ENCODE data around the gene WFIKKN1. TPM values are rescaled to one million over a fixed set of nuclear protein-coding genes. Genes with fewer than 3 reads are reported as not detected.

Gene WFIKKN1
- total RNA-seq, 1 experiment from 2014 or later = 0.47 TPM

DNA sequence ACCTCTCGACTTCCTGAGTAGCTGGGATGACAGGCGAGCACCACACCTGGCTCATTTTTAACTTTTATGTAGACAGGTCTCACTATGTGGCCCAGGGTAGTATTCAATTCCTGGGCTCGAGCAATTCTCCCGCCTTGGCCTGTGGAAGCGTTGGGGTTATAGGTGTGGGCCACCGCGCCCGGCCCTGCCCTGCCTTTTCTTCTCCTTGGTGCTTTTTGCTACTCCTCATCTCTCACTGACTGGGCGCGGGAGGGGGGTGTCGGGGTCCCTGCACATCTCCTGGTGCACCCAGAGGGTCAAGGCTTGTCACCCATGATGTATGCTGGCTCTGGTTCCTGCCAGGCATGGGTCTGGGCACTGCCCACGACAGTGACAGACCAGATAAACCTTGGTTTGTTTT, 13.8 kb downstream of the WFIKKN1 start:
- peaks cover 14 to 51% of the 10 kb centered on the region in 2 experiments for H3K4me1 ChIP-seq (ENCODE audit: control insufficient read depth in 1 of 2, insufficient read depth in 2 of 2, low read length in 2 of 2)
- DNase-seq (ENCODE audit: low read depth, low spot score) = no peak
- H3K27ac ChIP-seq (ENCODE audit: low read depth, low read length) = peak overlapping the region; percentile 96

DNA sequence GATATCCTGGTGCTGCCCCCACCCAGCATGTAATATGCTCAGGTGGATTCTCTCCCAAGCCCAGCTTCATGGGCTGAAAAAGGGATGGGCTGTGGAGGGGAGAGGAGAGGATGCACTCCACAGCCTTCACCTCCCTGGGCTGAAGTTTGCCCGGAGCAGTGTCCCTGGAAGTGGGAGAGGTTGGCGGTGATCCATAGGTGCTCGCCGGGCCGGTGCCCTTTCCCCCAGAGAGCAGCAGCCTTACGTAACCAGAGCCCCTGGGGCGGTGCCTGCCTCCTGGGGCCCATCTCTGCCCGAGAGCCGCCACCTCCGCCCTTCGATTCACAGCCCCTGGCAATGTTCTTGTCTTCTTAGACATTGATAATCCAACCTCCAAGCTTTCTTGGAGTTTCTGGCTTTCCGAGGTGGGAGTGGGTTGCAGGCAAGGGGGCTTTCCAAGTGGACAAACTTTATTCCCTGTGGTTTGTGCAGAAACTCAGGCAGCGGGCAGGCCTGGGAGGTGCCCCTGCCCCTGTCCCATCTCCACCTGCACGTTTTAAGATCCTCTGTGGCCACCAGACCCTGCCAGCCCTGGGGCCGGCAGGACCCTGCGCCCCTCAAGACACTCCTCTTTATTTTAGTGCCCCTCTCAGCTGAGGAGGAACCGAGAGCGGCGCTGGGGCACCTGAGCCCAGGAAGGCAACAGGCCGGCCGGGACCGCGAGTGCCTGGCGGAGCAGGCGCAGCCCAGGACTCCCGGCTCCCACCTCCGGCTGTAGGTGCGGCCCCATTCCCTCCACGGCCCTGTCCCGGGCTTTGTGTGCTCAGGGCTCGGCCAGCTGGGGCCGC, 15.3 kb downstream of the WFIKKN1 start:
- peaks cover 38% of the 10 kb centered on the region for H3K79me2 ChIP-seq (ENCODE audit: insufficient read depth, low read length)
- peak overlapping the region; percentile 54 for H3K4me2 ChIP-seq (ENCODE audit: low read length)
- ChIA-PET CTCF (no interaction called here), POLR2A (no interaction called here), RAD21 (ENCODE audit: low non-redundant PET in 1 of 2, low total read pairs in 2 of 2, uncharacterized antibody in 2 of 2, unreplicated experiment in 2 of 2) (no interaction called here)
- no peak for ATAC-seq
- H3K27me3 ChIP-seq (ENCODE audit: insufficient read depth, low read length) = no peaks in the 10 kb centered on the region
- no peaks in the 10 kb centered on the region for H3K36me3 ChIP-seq (ENCODE audit: control insufficient read depth in 1 of 2, insufficient read depth in 2 of 2, low read length in 2 of 2)
- H3K27ac ChIP-seq (ENCODE audit: low read depth, low read length) = peak overlapping the region; percentile 96
- H3K9ac ChIP-seq (ENCODE audit: low read length) = peak overlapping the region; percentile 43
- no TSS peak for BruUV-seq (replicated peaks)
- peaks cover 19 to 60% of the 10 kb centered on the region in 2 experiments for H3K4me1 ChIP-seq (ENCODE audit: control insufficient read depth in 1 of 2, insufficient read depth in 2 of 2, low read length in 2 of 2)
- DNase-seq (ENCODE audit: low read depth, low spot score) = no peak
- no peak overlapping the region for H3K4me3 ChIP-seq (replicated peaks in 1 of 2; ENCODE audit: low read depth in 1 of 2, low read length in 2 of 2)
- H3K9me2 ChIP-seq (ENCODE audit: insufficient read depth) = no peaks in the 10 kb centered on the region
- H2AFZ ChIP-seq (ENCODE audit: low read depth, low read length, poor library complexity, severe bottlenecking) = no peak overlapping the region
- intact Hi-C loops (cut with micrococcal nuclease) = no loop called here
- H4K20me1 ChIP-seq (ENCODE audit: insufficient read depth) = no peaks in the 10 kb centered on the region
- no peaks in the 10 kb centered on the region for H3K9me3 ChIP-seq (ENCODE audit: control insufficient read depth in 1 of 2, insufficient read depth in 1 of 2, low read depth in 1 of 2, low read length in 2 of 2)
- no peak for TF ChIP-seq POLR2AphosphoS5 (IDR thresholded peaks at IDR 0.05; ENCODE audit: low read depth, low read length)
- no peak for TF ChIP-seq TCF7L2 (IDR thresholded peaks at IDR 0.05; ENCODE audit: borderline replicate concordance, extremely low read depth, insufficient read depth, insufficient read length)
- TF ChIP-seq SP1 (IDR thresholded peaks at IDR 0.05; ENCODE audit: low read depth) = no peak
- TF ChIP-seq YY1 (IDR thresholded peaks at IDR 0.05; ENCODE audit: extremely low read depth, insufficient replicate concordance, low read depth, low read length) = no peak
- TF ChIP-seq ELF1 (IDR thresholded peaks at IDR 0.05; ENCODE audit: borderline replicate concordance, low read depth) = no peak
- TF ChIP-seq ZNF274 (IDR thresholded peaks at IDR 0.05; ENCODE audit: low read depth, low read length) = no peak
- TF ChIP-seq SRF (IDR thresholded peaks at IDR 0.05; ENCODE audit: low read depth) = no peak
- TF ChIP-seq EZH2 (IDR thresholded peaks at IDR 0.05) = no peak
- TF ChIP-seq, protein P1, sequence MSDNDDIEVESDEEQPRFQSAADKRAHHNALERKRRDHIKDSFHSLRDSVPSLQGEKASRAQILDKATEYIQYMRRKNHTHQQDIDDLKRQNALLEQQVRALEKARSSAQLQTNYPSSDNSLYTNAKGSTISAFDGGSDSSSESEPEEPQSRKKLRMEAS (IDR thresholded peaks at IDR 0.05) = no peak
- TF ChIP-seq, protein P2, sequence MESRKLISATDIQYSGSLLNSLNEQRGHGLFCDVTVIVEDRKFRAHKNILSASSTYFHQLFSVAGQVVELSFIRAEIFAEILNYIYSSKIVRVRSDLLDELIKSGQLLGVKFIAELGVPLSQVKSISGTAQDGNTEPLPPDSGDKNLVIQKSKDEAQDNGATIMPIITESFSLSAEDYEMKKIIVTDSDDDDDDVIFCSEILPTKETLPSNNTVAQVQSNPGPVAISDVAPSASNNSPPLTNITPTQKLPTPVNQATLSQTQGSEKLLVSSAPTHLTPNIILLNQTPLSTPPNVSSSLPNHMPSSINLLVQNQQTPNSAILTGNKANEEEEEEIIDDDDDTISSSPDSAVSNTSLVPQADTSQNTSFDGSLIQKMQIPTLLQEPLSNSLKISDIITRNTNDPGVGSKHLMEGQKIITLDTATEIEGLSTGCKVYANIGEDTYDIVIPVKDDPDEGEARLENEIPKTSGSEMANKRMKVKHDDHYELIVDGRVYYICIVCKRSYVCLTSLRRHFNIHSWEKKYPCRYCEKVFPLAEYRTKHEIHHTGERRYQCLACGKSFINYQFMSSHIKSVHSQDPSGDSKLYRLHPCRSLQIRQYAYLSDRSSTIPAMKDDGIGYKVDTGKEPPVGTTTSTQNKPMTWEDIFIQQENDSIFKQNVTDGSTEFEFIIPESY (IDR thresholded peaks at IDR 0.05; ENCODE audit: extremely low read depth, insufficient replicate concordance, low read length) = no peak
- TF ChIP-seq CEBPB (IDR thresholded peaks at IDR 0.05; ENCODE audit: low read depth) = no peak
- TF ChIP-seq POLR2A (IDR thresholded peaks at IDR 0.05; ENCODE audit: borderline replicate concordance, extremely low read depth, insufficient read depth, insufficient read length) = no peak
- TF ChIP-seq JUND (IDR thresholded peaks at IDR 0.05) = no peak
- TF ChIP-seq, protein P3, sequence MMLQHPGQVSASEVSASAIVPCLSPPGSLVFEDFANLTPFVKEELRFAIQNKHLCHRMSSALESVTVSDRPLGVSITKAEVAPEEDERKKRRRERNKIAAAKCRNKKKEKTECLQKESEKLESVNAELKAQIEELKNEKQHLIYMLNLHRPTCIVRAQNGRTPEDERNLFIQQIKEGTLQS (IDR thresholded peaks at IDR 0.05) = no peak
- TF ChIP-seq FOSL1 (IDR thresholded peaks at IDR 0.05; ENCODE audit: low read depth) = no peak
- TF ChIP-seq RAD21 (IDR thresholded peaks at IDR 0.05; ENCODE audit: low read depth) = no peak

More for the DNA sequence above, 13.8 kb downstream of the WFIKKN1 start:
- H3K9me3 ChIP-seq (ENCODE audit: control insufficient read depth in 1 of 2, insufficient read depth in 1 of 2, low read depth in 1 of 2, low read length in 2 of 2) = no peaks in the 10 kb centered on the region
- H3K79me2 ChIP-seq (ENCODE audit: insufficient read depth, low read length) = peaks cover 23% of the 10 kb centered on the region
- no peak for ATAC-seq
- no peaks in the 10 kb centered on the region for H4K20me1 ChIP-seq (ENCODE audit: insufficient read depth)
- ChIA-PET CTCF (no interaction called here), POLR2A (no interaction called here), RAD21 (ENCODE audit: low non-redundant PET in 1 of 2, low total read pairs in 2 of 2, uncharacterized antibody in 2 of 2, unreplicated experiment in 2 of 2) (no interaction called here)
- TF ChIP-seq FOSL1 (IDR thresholded peaks at IDR 0.05; ENCODE audit: low read depth) (no peak), YY1 (IDR thresholded peaks at IDR 0.05; ENCODE audit: extremely low read depth, insufficient replicate concordance, low read depth, low read length) (no peak), CBX3 (IDR thresholded peaks at IDR 0.05; ENCODE audit: low read depth) (no peak), ZFX (IDR thresholded peaks at IDR 0.05) (no peak)
- H3K36me3 ChIP-seq (ENCODE audit: control insufficient read depth in 1 of 2, insufficient read depth in 2 of 2, low read length in 2 of 2) = no peaks in the 10 kb centered on the region
- no TSS peak for BruUV-seq (replicated peaks)
- peak overlapping the region; percentile 54 for H3K4me2 ChIP-seq (ENCODE audit: low read length)
- H2AFZ ChIP-seq (ENCODE audit: low read depth, low read length, poor library complexity, severe bottlenecking) = no peak overlapping the region
- peak overlapping the region; percentile 33; the same call in 1 of the 2 replicates for H3K9ac ChIP-seq (ENCODE audit: low read length)
- H3K27me3 ChIP-seq (ENCODE audit: insufficient read depth, low read length) = no peaks in the 10 kb centered on the region
- no peak overlapping the region for H3K4me3 ChIP-seq (replicated peaks in 1 of 2; ENCODE audit: low read depth in 1 of 2, low read length in 2 of 2)
- no peaks in the 10 kb centered on the region for H3K9me2 ChIP-seq (ENCODE audit: insufficient read depth)
- intact Hi-C loops (cut with micrococcal nuclease) = no loop called here
